PC-9 (cell line): ENCODE measurements around the gene SDC1. TPM values are rescaled to one million over a fixed set of nuclear protein-coding genes. Genes with fewer than 3 reads are reported as not detected.

Experiments used
- BruUV-seq: library from RNA; stranded (reverse); fragments of 400-500 nt; replicated peaks from 2 replicates; lab custom pipeline; 2021; lab: Mats Ljungman, UMichigan
- CTCF ChIA-PET: fragments of 300-600 bp; sonication (Branson Sonifier 250); formaldehyde crosslinking; loops from one replicate; lab custom pipeline; 2022; ENCODE audit warnings: antibody characterized with exemption; lab: Charles Lee
- POLR2A ChIA-PET: fragments of 300-600 bp; sonication (Branson Sonifier 250); formaldehyde crosslinking; loops from one replicate; lab custom pipeline; 2022; ENCODE audit warnings: antibody characterized with exemption; ENCODE audit not compliant: unreplicated experiment; lab: Charles Lee
- DNase-seq, 2 experiments: peaks; one replicate each; pipeline versions ENCODE4 v3.0.0 to v3.0.0-alpha.2; 2015 to 2022; ENCODE audit warnings: mixed read lengths in 1 of 2
- H2AFZ ChIP-seq: fragments of 200-600 bp; sonication (generic); 2 replicates; pipeline ENCODE4 v1.8.1; 2017; ENCODE audit warnings: antibody characterized with exemption
- H3F3A ChIP-seq: fragments of 200-600 bp; sonication (generic); 2 replicates; pipeline ENCODE4 v1.8.1; 2017; ENCODE audit warnings: antibody characterized with exemption, mild to moderate bottlenecking, low read depth; ENCODE audit not compliant: insufficient read depth
- H3K27ac ChIP-seq: fragments of 200-600 bp; sonication (generic); 2 replicates; pipeline ENCODE4 v1.6.1; 2016; ENCODE audit warnings: mixed run types
- H3K27me3 ChIP-seq: fragments of 200-600 bp; sonication (generic); 2 replicates; pipeline ENCODE4 v1.6.1; 2016; ENCODE audit warnings: low read depth, mixed run types; ENCODE audit not compliant: insufficient read depth
- H3K36me3 ChIP-seq: fragments of 200-600 bp; sonication (generic); 2 replicates; pipeline ENCODE4 v1.6.1; 2016; ENCODE audit warnings: low read depth, mixed run types
- H3K4me1 ChIP-seq: fragments of 200-600 bp; sonication (generic); replicated peaks from 2 replicates; pipeline ENCODE4 v1.6.1; 2016; ENCODE audit warnings: mixed run types; ENCODE audit not compliant: insufficient read depth
- H3K4me2 ChIP-seq: fragments of 200-600 bp; sonication (generic); 2 replicates; pipeline ENCODE4 v1.6.1; 2017; ENCODE audit warnings: mixed run types
- H3K4me3 ChIP-seq: fragments of 200-600 bp; sonication (generic); 2 replicates; pipeline ENCODE4 v1.6.1; 2016; ENCODE audit warnings: mixed run types
- H3K79me2 ChIP-seq: fragments of 200-600 bp; sonication (generic); 2 replicates; pipeline ENCODE4 v1.6.1; 2017; ENCODE audit warnings: low read depth, mixed run types
- H3K9me2 ChIP-seq: fragments of 200-600 bp; sonication (generic); 2 replicates; pipeline ENCODE4 v1.8.1; 2017; ENCODE audit warnings: mild to moderate bottlenecking; ENCODE audit not compliant: insufficient read depth
- H3K9me3 ChIP-seq: fragments of 200-600 bp; sonication (generic); 2 replicates; pipeline ENCODE4 v1.8.1; 2016; ENCODE audit warnings: low read depth; ENCODE audit not compliant: insufficient read depth
- H4K20me1 ChIP-seq: fragments of 200-600 bp; sonication (generic); 2 replicates; pipeline ENCODE4 v1.8.1; 2017; ENCODE audit not compliant: insufficient read depth
- CTCF ChIP-seq: fragments of 200-600 bp; sonication (generic); conservative IDR thresholded peaks from 2 replicates; pipeline ENCODE4 v1.6.1; 2017; ENCODE audit warnings: mixed run types, antibody characterized with exemption, mild to moderate bottlenecking, moderate library complexity
- EZH2 ChIP-seq: fragments of 200-600 bp; sonication (generic); IDR thresholded peaks from 2 replicates; pipeline ENCODE4 v1.8.0; 2017; ENCODE audit warnings: antibody characterized with exemption, low read depth
- intact Hi-C: fragments of 100-400 bp; cut with micrococcal nuclease; formaldehyde crosslinking; loops from one replicate; pipeline ENCODE4 v1.10.0; 2022; ENCODE audit not compliant: unreplicated experiment
- total RNA-seq: library from RNA; stranded (reverse); gene quantifications from 2 replicates; pipeline ENCODE4 v1.2.3, GENCODE V29; 2021

The SDC1 gene
- total RNA-seq, 1 experiment from 2014 or later = 128 TPM

- POLR2A ChIA-PET = interaction anchor here (0.6 kb wide), 1 partner anchor 15 kb away, joined by 3 read pairs; no protein-coding TSS in a partner anchor
Measured at GRCh38 chr2:20208476-20208859, 16.5 kb downstream of the SDC1 start.

GRCh38 chr2:20207051-20207450 lies 17.9 kb downstream of the SDC1 start:
- no peak for DNase-seq
- Histone ChIP-seq H3K4me3 (no peak overlapping the region), H3K4me1 (peaks cover 9% of the 10 kb centered on the region; the same call in 1 of the 2 replicates), H3K27ac (no peak overlapping the region), H3F3A (no peaks in the 10 kb centered on the region), H2AFZ (no peak overlapping the region), H3K9me2 (no peaks in the 10 kb centered on the region), H3K27me3 (no peaks in the 10 kb centered on the region), H3K36me3 (no peaks in the 10 kb centered on the region), H3K79me2 (no peaks in the 10 kb centered on the region), H3K4me2 (no peak overlapping the region), H4K20me1 (no peaks in the 10 kb centered on the region), H3K9me3 (no peaks in the 10 kb centered on the region)
- ChIA-PET POLR2A (no interaction called here), CTCF (no interaction called here)
- BruUV-seq = no TSS peak
- intact Hi-C loops = loop anchor here (2.0 kb wide), 1 partner anchor 14 kb away; no protein-coding TSS in a partner anchor
- no peak for TF ChIP-seq CTCF
- no peak for TF ChIP-seq EZH2

More at GRCh38 chr2:20208476-20208859, 16.5 kb downstream of the SDC1 start:
- Histone ChIP-seq H3K4me2 (no peak overlapping the region), H3K79me2 (0 out of 2 replicates have a peak, but pooled peaks cover 6% of the 10 kb centered on the region), H3K9me2 (no peaks in the 10 kb centered on the region), H3K27me3 (no peaks in the 10 kb centered on the region), H3F3A (peaks cover 3% of the 10 kb centered on the region; the same call in 1 of the 2 replicates), H3K36me3 (no peaks in the 10 kb centered on the region), H3K4me3 (no peak overlapping the region), H3K9me3 (no peaks in the 10 kb centered on the region), H3K4me1 (peaks cover 18% of the 10 kb centered on the region), H4K20me1 (no peaks in the 10 kb centered on the region), H2AFZ (no peak overlapping the region), H3K27ac (peak overlapping the region; percentile 13; the same call in 1 of the 2 replicates)
- CTCF ChIA-PET = no interaction called here
- no TSS peak for BruUV-seq
- no peak for DNase-seq
- no peak for TF ChIP-seq EZH2
- no peak for TF ChIP-seq CTCF
- intact Hi-C loops = no loop called here

GRCh38 chr2:20205915-20206524 lies 18.9 kb downstream of the SDC1 start:
- no peaks in the 10 kb centered on the region for H3K36me3 ChIP-seq
- no peak overlapping the region for H3K4me3 ChIP-seq
- 0 out of 2 replicates have a peak, but pooled peaks cover 5% of the 10 kb centered on the region for H3F3A ChIP-seq
- ChIA-PET POLR2A (interaction anchor here (0.6 kb wide), 1 partner anchor 158 kb away, joined by 8 read pairs; no protein-coding TSS in a partner anchor), CTCF (interaction anchor here (0.6 kb wide), 1 partner anchor 54 kb away, joined by 3 read pairs; no protein-coding TSS in a partner anchor)
- no peaks in the 10 kb centered on the region for H3K9me2 ChIP-seq
- H4K20me1 ChIP-seq = no peaks in the 10 kb centered on the region
- H3K79me2 ChIP-seq = no peaks in the 10 kb centered on the region
- peaks cover 9% of the 10 kb centered on the region; the same call in 1 of the 2 replicates for H3K4me1 ChIP-seq
- no peak overlapping the region for H3K27ac ChIP-seq
- H3K9me3 ChIP-seq = no peaks in the 10 kb centered on the region
- no peak overlapping the region for H3K4me2 ChIP-seq
- peak in 1 of 2 experiments; percentile 65 for DNase-seq
- H3K27me3 ChIP-seq = no peaks in the 10 kb centered on the region
- H2AFZ ChIP-seq = no peak overlapping the region
- TF ChIP-seq CTCF (no peak), EZH2 (no peak)
- intact Hi-C loops = loop anchor here (2.0 kb wide), 1 partner anchor 15 kb away; no protein-coding TSS in a partner anchor
- no TSS peak for BruUV-seq
